Sigmoid colon (tissue), 7 donors: ENCODE results near the gene PHF13. TPM values are rescaled to one million over a fixed set of nuclear protein-coding genes. Genes with fewer than 3 reads are reported as not detected.

Source experiments
- DNase-seq: peaks from one replicate; pipeline ENCODE4 v3.0.0-alpha.2; 2019
- H3K27ac ChIP-seq, 4 donors: fragments of 200-600 bp; sonication (generic); one replicate each; pipeline ENCODE4 v1.5.1; 2016 to 2019; ENCODE audit warnings: mild to moderate bottlenecking in 1 of 4
- H3K27me3 ChIP-seq, 3 donors: fragments of 200-600 bp; sonication (generic); one replicate each; pipeline ENCODE4 v1.5.1; 2019; ENCODE audit warnings: mild to moderate bottlenecking in 1 of 3
- H3K36me3 ChIP-seq, 4 donors: fragments of 200-600 bp; sonication (generic); one replicate each; pipeline ENCODE4 v1.5.1; 2016 to 2019
- H3K4me1 ChIP-seq, 4 donors: fragments of 200-600 bp; sonication (generic); one replicate each; pipeline ENCODE4 v1.5.1; 2017 to 2019
- H3K4me3 ChIP-seq, 4 donors: fragments of 200-600 bp; sonication (generic); one replicate each; pipeline ENCODE4 v1.5.1; 2017 to 2019; ENCODE audit warnings: mild to moderate bottlenecking in 2 of 4, moderate library complexity in 1 of 4
- H3K9me3 ChIP-seq, 4 donors: fragments of 200-600 bp in 3 of 4; sonication (generic) in 3 of 4; one replicate each; pipeline versions ENCODE4 v1.5.1 to v1.6.1; 2013 to 2019
- CTCF ChIP-seq, 4 experiments: fragments of 450-650 bp in 3 of 4; fragments of 200-600 bp in 1 of 4; IDR thresholded peaks; one replicate each; pipeline ENCODE4 v1.5.1; 2016 to 2019; ENCODE audit warnings: antibody characterized with exemption in 4 of 4, mild to moderate bottlenecking in 3 of 4, moderate library complexity in 2 of 4
- EP300 ChIP-seq, 4 donors: sonication (generic); formaldehyde crosslinking; IDR thresholded peaks; one replicate each; pipeline ENCODE4 v1.6.1; 2017; ENCODE audit warnings: antibody characterized with exemption in 4 of 4
- POLR2A ChIP-seq, 2 donors: fragments of 450-650 bp; IDR thresholded peaks; one replicate each; pipeline ENCODE4 v1.6.1; 2016; ENCODE audit warnings: antibody characterized with exemption in 2 of 2, mild to moderate bottlenecking in 2 of 2, moderate library complexity in 2 of 2
- POLR2AphosphoS5 ChIP-seq, 4 donors: sonication (generic); formaldehyde crosslinking; IDR thresholded peaks; one replicate each; pipeline ENCODE4 v1.6.1; 2017; ENCODE audit warnings: antibody characterized with exemption in 4 of 4
- WGBS, 2 donors: extraction: QIAGEN DNeasy Blood & Tissue Kit; methylation state at CpG; one replicate each; pipeline ENCODE4 v1.1.7; 2013; 5-methylcytosine and 5-hydroxymethylcytosine counted together
- intact Hi-C: fragments of 100-400 bp; cut with DNase I; formaldehyde crosslinking; loops from one replicate; pipeline ENCODE4 v1.15.1; 2023
- polyA plus RNA-seq, 3 donors: library from polyadenylated mRNA; stranded (reverse); fragments of 200-250 nt; gene quantifications; one replicate each; pipeline ENCODE4 v1.2.3, GENCODE V29; 2013
- total RNA-seq, 4 donors: library from RNA; depleted of rRNA; stranded (reverse); fragments of >200 nt; gene quantifications; one replicate each; pipeline ENCODE4 v1.1.0, GENCODE V29; 2016
- donor health status: healthy with polysubstance abuse.
- donor health status: Bipolar disorder and iron deficiency.
- donor health status: healthy.

PHF13 gene
- total and polyA plus RNA-seq, 7 donors = 3.9 to 19.4 (median 12.5) TPM

GRCh38 chr1:6622396-6623152, 9.0 kb downstream of the PHF13 start:
- Histone ChIP-seq H3K27me3 (no peaks in the 10 kb centered on the region), H3K4me1 (peaks cover 0 to 45% (median 40%) of the 10 kb centered on the region in 4 donors), H3K9me3 (no peaks in the 10 kb centered on the region), H3K27ac (peak overlapping the region; percentile 88 to 94 (median 92)), H3K36me3 (peaks cover 24 to 59% (median 33%) of the 10 kb centered on the region in 4 donors), H3K4me3 (no peak overlapping the region)
- intact Hi-C loops = loop anchor here (10.0 kb wide), 1 partner anchor 228 kb away; the partner anchor contains the start of gene ACOT7
- TF ChIP-seq POLR2A (IDR thresholded peaks at IDR 0.05) = no peak
- TF ChIP-seq EP300 (IDR thresholded peaks at IDR 0.05) = no peak
- TF ChIP-seq CTCF (IDR thresholded peaks at IDR 0.05) = no peak
- TF ChIP-seq POLR2AphosphoS5 (IDR thresholded peaks at IDR 0.05) = no peak
- DNase-seq = no peak
- WGBS, 2 donors = 88 to 91% methylated on average over 10 of the region's 10 CpGs

- H3K4me1 ChIP-seq = peaks cover 0 to 45% (median 40%) of the 10 kb centered on the region in 4 donors
- no peak for TF ChIP-seq POLR2AphosphoS5 (IDR thresholded peaks at IDR 0.05)
- no peak for TF ChIP-seq POLR2A (IDR thresholded peaks at IDR 0.05)
- TF ChIP-seq CTCF (IDR thresholded peaks at IDR 0.05) = no peak
- DNase-seq = no peak
- peaks cover 24 to 58% (median 34%) of the 10 kb centered on the region in 4 donors for H3K36me3 ChIP-seq
- peak overlapping the region; percentile 88 to 94 (median 92) for H3K27ac ChIP-seq
- H3K4me3 ChIP-seq = no peak overlapping the region
- intact Hi-C loops = loop anchor here (10.0 kb wide), 1 partner anchor 229 kb away; the partner anchor contains the start of gene ACOT7
- WGBS, 2 donors = 86 to 87% methylated on average over 14 of the region's 14 CpGs
- H3K9me3 ChIP-seq = no peaks in the 10 kb centered on the region
- no peaks in the 10 kb centered on the region for H3K27me3 ChIP-seq
Measured at GRCh38 chr1:6623269-6623965, 9.9 kb downstream of the PHF13 start.

GRCh38 chr1:6624710-6625583, 11.4 kb downstream of the PHF13 start, which contains the start of gene THAP3:
THAP3 (plus strand) TSS chr1:6624868; CDS start chr1:6625219, 351 bp downstream.
- WGBS, 2 donors = 1 to 2% methylated on average over 73 of the region's 73 CpGs
- intact Hi-C loops = loop anchor here (1.0 to 10.0 kb wide), 3 partner anchors 22 to 230 kb away; partner anchors contain the start of gene ACOT7

More at GRCh38 chr1:6624710-6625583, 11.4 kb downstream of the PHF13 start, which contains the start of gene THAP3:
- peak within 1 kb of the TSS; percentile 88 to 94 (median 92) for H3K27ac ChIP-seq
- DNase-seq = peak; percentile 95
- peaks cover 0 to 48% (median 40%) of the 10 kb centered on the region in 4 donors for H3K4me1 ChIP-seq
- H3K27me3 ChIP-seq = no peaks in the 10 kb centered on the region
- no peaks in the 10 kb centered on the region for H3K9me3 ChIP-seq
- H3K4me3 ChIP-seq = peak within 1 kb of the TSS; percentile 63 to 78 (median 74)
- TF ChIP-seq POLR2A (IDR thresholded peaks at IDR 0.05) (no peak), EP300 (IDR thresholded peaks at IDR 0.05) (no peak), POLR2AphosphoS5 (IDR thresholded peaks at IDR 0.05) (peak; percentile 25 to 77 (median 47)), CTCF (IDR thresholded peaks at IDR 0.05) (no peak)
- H3K36me3 ChIP-seq = peaks cover 17 to 60% (median 38%) of the 10 kb centered on the region in 4 donors
